CD4-positive, alpha-beta T cell treated with Interleukin-12 subunit alpha and Interleukin-12 subunit beta, for 1 hour (primary cell): ENCODE measurements around the gene ASGR2.
"Not testable (repeated sequence)": the region's sequence is repeated elsewhere in the genome, so short reads cannot be mapped to it uniquely, and the experiment has no call there.

Experiments used
- DNase-seq: peaks from one replicate; pipeline ENCODE4 v3.0.0-alpha.2; 2020

ASGR2 gene

DNA sequence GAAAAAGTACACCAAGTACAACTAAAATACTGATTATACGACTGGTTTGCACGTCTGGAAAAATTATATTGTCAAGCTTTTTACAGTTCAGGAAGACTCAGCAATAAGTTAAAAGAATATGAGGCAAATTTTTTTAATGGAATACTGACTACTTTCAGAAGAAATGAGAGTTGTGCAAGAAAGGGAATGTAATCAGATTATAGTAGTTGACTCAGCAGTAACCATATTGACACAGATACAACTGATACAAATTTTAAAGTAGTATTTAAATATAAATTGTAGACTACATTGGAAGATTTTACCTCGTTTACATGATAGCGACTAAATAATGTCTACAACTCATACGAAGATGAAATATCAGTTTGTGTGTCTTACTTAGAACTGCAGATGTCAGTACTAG is 16.7 kb downstream of the ASGR2 start:
- no peak for DNase-seq

DNA sequence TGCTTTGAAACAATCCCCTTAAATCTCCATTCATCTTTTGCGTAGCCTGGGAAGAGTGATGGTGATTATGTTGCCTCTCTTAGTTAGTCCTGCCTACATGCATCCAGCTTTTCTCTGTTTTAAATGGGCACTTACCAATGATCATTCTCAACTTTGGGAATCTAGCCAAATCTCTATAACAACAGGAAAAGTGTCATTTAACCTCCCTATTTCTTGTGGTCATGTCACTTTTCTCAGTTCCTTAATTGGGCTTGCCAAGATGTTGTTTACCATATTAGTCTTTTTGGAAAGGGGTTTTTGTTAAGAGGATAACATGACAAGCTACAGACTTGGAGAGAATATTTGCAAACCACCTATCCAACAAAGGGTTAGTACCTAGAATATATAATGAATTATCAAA is 19.0 kb downstream of the ASGR2 start:
- no peak for DNase-seq

DNA sequence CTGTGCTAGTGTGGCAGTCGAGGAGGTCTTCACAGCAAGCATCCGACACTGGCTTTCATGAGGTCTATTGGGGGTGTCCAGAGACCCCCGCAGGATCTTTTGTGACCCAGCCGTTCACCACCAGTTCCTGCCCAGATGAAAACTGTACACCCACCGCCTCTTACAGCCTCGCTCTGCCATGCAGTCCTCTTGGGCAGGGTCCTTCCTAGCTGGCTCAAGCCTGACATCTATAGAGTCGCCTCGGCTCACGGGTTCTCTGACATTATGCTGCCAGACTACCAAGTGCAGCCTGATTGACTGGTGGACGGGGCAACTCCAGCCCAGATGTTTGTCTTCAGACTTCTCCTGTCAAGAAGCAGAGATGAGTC is 20.0 kb downstream of the ASGR2 start:
- DNase-seq, result no peak

DNA sequence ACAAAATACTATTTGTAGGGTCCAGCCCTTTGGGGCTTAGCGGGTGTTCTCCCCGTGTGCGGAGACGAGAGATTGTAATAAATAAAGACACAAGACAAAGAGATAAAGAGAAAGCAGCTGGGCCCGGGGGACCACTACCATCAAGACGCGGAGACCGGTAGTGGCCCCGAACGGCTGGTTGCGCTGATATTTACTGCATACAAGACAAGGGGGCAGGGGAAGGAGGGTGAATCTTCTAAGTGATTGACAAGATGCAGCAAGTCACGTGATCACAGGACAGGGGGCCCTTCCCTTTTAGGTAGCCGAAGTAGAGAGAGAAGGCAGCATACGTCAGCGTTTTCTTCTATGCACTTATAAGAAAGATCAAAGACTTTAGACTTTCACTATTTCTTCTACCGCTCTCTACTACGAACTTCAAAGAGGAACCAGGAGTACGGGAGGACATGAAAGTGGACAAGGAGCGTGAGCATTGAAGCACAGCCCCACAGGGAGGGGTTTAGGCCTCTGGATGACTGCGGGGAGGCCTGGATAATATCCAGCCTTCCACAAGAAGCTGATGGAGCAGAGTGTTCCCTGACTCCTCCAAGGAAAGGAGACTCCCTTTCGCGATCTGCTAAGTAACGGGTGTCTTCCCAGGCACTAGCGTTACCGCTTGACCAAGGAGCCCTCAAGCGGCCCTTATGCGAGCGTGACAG is 23.2 kb downstream of the ASGR2 start:
- not testable (repeated sequence) for DNase-seq

DNA sequence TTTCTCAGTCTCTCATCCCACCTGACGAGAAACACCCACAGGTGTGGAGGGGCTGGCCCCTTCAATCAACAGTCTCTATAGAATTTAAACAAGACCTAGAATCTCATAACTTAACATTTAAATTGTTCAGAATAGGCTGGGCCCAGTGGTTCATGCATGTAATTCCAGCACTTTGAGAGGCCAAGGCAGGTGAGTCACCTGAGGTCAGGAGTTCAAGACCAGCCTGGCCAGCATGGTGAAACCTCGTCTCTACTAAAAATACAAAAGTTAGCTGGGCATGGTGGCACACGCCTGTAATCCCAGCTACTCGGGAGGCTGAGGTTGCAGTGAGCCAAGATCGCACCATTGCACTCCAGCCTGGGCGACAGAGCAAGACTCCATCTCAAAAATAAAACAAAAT is 25.1 kb downstream of the ASGR2 start:
- DNase-seq, result not testable (repeated sequence)

DNA sequence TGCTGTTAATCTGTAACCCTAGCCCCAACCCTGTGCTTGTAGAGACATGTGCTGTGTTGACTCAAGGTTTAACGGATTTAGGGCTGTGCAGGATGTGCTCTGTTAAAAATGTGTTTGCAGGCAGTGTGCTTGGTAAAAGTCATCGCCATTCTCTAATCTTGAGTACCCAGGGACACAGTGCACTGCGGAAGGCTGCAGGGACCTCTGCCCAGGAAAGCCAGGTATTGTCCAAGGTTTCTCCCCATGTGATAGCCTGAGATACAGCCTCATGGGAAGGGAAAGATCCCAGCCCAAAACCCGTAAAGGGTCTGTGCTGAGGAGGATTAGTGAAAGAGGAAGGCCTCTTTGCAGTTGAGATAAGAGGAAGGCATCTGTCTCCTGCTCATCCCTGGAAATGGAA is 26.2 kb downstream of the ASGR2 start:
- DNase-seq, result not testable (repeated sequence)

DNA sequence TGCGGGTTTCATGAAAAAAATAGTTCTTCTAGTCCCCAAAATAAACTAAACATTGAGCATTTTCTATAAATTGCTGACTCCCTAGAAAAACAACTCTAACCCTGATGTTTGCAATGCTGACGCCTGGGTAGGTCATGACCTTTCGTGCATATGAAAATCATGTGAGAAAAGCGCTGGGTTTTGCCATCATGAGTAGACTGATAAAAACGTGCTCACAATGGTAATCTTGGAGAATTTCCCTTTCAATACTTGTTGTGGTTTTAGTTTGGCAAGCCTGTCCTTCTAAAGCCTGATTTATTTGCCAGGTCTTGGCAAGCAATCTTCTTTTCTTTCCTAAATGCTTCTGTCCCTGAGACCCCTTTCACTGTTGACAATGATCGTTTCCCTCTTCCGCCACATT is 30.5 kb downstream of the ASGR2 start:
- no peak for DNase-seq

DNA sequence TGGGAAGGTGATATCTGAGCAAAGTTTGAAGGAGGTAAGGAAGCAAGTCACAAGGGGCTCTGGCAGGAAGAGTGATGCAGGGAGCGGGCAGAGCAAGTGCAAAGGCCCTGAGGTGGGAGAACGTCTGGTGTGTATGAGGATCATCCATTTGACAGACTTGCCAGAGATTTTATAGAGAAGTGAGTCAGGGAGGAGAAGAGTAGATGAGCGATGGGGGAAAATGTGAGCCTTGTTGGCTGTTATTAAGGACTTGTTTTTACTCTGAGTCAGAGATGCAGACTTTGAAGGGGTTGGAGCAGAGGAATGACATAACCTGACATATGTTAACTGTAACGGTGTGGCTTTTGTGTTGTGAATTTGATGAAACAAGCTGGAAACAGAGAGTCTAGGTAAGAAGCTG is 31.0 kb downstream of the ASGR2 start:
- no peak for DNase-seq

DNA sequence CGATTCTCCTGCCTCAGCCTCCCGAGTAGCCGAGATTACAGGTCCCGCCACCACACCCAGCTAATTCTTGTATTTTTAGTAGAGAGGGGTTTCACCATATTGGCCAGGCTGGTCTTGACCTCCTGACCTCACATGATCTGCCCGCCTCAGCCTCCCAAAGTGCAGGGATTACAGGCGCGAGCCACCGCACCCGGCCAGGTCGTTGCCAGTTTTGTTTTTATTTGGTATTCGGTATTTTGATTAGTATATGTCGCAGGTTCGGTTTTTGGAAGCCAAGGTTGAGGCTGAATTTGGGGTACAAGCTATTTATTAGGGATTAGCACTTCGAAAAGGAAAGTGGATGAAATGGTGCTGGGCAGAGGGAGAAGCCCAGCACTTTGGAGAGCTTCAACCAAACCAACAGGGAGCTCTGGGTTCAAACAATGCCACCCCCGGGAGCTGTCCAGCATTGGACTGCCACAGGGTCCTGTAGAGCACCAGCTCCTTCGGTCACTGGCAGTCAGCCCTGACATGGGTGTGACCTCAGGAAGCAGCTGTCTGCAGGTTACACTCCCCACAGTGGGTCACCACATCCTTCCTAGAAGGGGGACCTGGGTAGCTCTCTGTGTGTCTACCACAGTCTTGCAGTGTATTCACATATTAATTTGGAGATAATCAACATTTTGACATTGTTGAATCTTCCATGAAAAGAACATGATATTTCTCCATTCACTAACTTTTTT is 33.1 kb downstream of the ASGR2 start:
- peak; percentile 44 for DNase-seq

DNA sequence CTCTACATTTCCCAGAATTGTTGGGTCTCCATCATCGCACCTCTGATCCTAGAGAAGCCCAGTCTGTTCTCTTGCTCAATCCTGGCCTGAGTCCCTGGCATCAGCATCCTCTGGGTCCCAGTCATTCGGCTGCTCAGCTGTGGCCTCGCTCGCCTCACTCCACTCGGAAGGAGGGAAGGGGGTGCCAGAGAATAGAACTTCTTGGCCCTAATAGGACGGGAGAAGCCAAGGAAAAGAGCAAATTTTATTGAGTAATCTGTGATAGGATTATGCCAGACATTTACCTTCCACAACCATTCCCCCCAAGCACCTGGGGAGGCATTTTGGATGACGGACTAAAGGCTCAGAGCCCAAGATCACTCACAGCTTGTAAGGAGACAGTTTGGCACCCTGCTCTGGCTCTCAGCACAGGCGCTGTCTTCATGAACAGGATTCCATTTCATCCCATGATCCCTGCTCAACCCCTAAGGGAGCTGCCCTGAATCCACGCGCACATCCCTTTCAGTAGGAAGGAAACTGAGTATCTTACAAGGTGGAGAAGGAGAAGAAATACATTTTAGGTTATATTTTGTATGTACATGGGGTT is 34.1 kb downstream of the ASGR2 start:
- DNase-seq, result no peak

DNA sequence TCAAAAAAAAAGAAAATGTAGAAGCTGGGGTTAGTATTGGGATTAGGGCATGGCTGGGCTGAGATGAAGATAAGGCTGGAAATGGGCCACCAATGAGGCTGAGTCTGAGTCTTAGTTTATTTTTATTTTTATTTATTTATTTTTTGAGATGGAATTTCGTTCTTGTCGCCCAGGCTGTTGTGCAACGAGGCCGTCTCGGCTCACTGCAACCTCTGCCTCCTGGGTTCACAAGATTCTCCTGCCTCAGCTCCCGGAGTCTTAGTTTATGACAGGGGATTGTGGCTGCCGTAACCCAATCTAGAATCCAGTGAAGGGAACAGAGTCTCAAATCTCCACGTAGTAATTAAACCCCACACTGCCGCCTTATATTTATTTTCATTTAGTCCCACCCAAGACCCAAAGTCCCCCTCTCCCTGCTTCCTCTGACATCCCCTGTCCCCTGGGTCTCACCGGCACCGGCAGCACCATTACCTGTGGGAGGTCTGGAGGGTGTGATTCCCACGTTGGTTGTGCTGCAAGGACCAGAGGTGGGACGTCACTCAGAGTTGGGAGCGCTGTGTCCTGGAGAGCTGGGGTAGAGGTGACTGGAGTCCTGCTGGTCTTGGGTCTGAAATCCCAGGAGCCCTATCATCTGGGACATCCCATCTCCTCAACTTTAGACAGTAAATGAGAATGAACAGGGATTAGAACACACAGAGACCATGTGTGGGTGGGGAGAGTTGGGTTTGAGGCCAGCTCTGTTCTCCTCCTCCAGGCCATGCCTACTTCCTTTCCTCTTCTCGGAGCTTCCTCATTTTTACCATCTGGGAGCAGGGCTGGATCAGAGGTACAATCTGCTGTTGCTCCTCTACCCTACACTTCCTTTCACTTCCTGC is 34.8 kb downstream of the ASGR2 start, which contains the start of gene CLEC10A:
TSS of gene CLEC10A (minus strand) at position 671 of the 875 bp plus-strand sequence. CDS start 1,439 bp downstream, outside the sequence.
- no peak for DNase-seq

DNA sequence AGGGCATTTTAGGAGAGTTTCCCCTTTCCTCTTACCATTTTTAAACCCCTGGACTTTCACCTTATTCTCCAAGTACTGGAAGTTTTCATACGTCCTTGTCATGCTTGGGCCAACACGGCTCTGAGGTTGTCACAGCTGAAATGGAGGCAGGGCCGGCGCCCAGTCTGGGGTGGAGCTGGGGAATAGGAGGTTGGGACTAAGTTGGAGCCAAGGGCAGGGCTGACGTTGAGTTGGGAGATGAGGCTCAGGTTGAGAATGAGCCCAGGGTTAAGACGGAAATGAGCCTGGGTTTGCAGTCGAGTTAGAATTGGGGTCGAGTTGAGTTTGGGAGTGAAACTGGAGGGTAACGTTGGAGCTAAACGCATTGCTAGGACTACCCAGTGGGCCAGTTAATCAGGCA is 35.9 kb downstream of the ASGR2 start:
- no peak for DNase-seq

DNA sequence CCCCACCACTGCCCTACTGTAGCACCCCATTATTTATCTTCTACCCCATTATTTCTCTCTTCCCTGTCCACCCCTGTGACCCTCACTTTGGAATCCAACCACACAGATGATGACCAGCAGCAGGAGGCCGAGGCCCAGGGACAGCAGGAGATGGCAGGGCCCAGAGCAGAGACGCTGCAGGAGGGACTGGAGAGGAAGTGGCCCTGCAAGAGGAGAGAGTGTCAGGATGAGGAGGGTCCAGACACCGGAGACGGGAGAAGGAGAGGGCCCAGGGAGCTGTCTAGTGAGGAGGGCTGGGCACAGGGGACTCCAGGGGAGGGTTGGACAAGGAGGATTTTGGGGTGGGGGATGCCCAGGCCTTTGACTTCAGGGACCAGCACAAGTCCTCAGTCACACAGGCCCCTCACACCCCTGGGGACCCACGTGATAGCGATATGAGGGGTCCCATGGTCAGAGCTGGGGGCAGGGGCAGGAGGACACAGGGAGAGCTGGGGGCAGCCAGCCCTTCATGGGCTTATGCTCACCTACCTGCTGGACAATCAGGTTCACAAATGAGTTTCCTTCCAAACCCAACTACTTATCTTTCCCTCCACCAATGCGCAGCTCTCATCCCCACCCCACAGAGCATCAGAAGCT is 36.6 kb downstream of the ASGR2 start:
- no peak for DNase-seq

DNA sequence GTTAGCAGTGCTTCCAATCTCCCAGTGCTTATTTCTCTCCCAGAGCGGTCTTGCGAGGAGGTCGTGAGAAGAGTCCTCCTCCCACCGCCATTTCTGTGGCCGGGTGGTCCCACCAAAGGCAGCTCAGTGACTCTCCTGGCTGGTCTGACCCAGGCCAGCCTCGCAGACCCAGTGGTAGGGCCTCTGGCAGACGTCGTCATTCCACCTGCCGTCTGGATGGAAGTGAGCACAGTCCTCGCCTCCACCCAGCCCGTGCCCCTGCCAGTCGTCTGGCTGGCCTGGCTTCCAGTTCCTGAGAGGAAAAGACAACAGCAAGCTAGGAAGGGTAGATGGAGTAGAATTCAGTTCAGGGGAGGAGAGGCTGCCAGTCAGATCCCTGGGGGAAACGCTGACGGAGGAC is 39.7 kb downstream of the ASGR2 start:
- DNase-seq, result no peak

DNA sequence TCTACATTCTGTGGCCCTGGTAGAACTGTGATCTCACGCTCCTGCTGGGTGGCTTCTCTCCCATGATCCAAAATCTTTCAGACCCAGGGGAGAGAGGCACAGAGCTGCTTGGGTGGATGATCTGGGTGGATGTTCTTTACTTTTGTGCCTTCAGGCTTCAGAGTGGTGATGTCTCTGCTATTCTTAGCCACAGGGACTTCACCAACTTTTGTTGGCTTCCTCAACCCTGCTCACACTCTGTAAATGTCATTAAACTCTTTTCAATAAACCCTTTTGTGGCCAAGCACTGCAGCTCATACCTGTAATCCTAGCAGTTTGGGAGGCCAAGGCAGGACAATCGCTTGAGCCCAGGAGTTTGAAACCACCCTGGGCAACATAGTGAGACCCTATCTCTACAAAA is 42.2 kb downstream of the ASGR2 start:
- DNase-seq, result no peak

DNA sequence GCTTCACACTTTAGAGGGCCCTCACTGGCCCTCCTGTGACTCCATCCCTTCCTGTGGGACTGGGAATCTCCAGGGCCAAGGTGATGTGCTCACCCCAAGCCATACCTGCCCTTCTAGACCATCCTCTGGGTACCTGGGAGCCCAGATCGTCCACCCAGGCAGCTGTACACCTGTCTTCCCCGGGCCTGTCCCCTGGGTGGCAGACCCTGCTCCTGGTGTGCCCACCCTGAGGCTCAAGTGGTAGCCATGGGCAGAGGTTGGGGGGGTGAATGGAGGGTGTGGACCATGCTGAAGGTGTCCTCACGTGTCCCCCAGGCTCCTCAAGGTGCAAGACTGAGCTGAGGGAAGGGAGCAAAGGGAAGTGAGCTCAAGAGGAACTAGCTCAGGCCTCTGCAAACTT is 43.9 kb downstream of the ASGR2 start:
- no peak for DNase-seq

DNA sequence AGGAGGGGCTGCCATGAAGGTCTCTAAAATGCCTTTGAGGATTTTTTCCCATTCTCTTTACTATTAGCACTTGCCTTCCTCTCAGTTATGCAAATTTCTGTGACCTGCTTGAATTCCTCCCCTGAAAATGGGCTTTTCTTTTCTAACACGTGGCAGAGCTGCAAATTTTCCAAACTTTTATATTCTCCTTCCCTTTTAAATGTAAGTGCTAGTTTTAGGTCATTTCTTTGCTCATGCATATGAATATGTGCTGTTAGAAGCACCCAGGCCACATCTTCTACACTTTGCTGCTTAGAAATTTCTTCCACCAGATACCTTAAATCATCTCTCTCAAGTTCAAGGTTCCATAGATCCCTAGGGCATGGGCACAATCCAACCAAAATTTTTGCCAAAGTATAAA is 46.4 kb downstream of the ASGR2 start:
- no peak for DNase-seq

DNA sequence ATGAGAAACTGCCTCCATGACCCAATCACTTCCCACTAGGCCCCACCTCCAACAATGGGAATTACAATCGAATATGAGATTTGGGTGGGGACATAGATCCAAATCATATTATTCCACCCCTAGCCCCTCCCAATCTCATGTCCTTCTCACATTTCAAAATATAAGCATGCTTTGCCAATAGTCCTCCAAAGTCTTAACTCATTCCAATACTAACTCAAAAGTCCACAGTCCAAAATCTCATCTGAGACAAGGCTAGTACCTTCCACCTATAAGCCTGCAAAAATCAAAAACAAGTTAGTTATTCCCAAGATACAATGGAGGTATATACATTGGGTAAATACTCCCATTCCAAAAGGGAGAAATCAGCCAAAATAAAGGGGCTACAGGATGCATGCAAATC is 47.4 kb downstream of the ASGR2 start:
- DNase-seq, result no peak

DNA sequence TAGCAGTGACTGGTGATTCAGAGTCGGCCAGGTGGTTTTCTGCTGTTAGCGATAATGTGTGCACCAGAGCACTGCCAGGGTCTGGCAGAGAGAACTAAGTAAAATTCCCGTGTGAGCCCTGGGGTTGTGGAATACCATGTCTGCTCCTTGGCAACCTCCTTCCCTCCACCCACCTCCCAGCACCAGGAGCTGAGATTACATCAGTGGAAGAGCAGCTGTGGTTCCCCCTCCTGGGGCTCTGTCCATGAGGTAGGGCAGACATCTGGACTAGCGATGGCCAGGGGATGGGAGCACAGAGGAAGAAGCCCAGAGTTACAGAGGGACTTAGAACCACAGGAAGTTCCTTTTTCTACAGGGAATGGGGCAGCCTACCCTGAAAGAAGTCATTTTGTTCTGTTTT is 50.4 kb downstream of the ASGR2 start:
- DNase-seq, result no peak

DNA sequence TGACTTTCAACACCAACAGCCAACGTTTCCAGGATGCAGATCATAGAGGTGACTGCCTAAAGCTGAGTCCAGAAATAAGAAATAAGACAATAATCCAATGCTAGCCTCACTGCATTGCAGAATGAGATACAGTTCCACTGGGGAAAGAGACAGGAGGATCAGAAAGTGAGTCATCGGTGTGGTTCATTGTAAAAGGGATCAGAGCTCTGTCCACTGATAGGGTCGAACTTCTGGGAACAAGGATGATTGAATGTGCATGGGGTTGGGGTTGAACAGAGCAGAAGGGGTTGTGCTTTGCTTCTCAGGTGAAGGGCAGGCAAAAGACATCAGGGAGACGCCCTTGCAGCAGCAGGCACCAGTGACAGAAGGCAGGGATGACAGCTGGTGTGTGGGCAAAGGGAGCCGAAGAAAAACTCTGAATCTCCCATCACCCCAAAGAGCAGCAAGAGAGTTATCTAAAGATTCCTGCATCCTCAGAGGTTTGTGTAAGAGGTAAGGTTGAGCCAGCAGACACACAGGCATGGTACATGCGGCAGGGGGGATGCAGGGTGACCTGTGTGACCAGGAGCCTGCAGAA is 51.0 kb downstream of the ASGR2 start:
- no peak for DNase-seq

DNA sequence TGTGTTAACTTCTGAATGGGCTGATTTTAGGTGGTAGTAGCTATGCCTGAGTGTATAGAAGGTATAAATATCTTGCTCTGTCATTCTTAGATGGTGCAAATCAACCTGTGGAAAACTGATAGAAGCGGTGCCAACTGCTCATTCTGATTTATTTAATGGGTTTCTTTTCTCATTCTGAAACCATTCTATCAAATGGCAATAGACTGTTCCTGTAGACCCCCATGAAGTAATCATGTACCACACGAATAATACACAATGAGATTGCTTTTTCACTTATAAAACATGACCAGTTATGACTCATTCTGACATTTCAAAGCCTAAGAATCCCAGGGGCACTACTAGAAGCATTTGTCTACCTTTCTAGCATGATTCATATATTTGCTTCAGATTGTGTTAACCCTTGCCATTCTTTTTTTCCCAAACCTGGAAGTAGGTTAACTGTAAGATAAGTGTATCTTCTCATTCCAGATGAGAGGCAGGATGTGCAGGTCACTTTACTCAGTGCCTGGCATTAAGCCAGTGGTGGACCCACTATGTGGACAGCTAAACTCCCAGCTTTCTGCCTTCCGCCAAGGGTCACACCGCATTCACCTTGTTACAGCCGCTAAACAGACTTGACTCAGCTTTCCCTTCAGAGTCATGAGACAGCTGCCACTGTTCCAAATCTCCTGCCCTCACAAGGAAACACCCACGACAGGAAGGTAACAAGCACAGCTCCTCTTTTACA is 54.3 kb downstream of the ASGR2 start:
- no peak for DNase-seq
